GM23248 (cell line): ENCODE data around the gene AK2. TPM values are rescaled to one million over a fixed set of nuclear protein-coding genes. Genes with fewer than 3 reads are reported as not detected.

ENCODE experiments used
- DNase-seq: peaks from one replicate; pipeline ENCODE4 v3.0.0-alpha.2; 2015
- H2AFZ ChIP-seq: fragments of 200-600 bp; sonication (generic); 2 replicates; pipeline ENCODE4 v1.6.1; 2016; ENCODE audit warnings: antibody characterized with exemption
- H3F3A ChIP-seq: fragments of 200-600 bp; sonication (generic); 2 replicates; pipeline ENCODE4 v1.6.1; 2016; ENCODE audit warnings: mild to moderate bottlenecking, antibody characterized with exemption, mixed run types; ENCODE audit not compliant: insufficient read depth
- H3K27ac ChIP-seq: fragments of 200-600 bp; sonication (generic); 2 replicates; pipeline ENCODE4 v1.5.1; 2016; ENCODE audit warnings: mild to moderate bottlenecking
- H3K27me3 ChIP-seq: fragments of 200-600 bp; sonication (generic); replicated peaks from 2 replicates; pipeline ENCODE4 v1.6.1; 2016; ENCODE audit warnings: mild to moderate bottlenecking; ENCODE audit not compliant: insufficient read depth
- H3K36me3 ChIP-seq: fragments of 200-600 bp; sonication (generic); 2 replicates; pipeline ENCODE4 v1.6.1; 2016; ENCODE audit warnings: low read depth, mild to moderate bottlenecking
- H3K4me1 ChIP-seq: fragments of 200-600 bp; sonication (generic); 2 replicates; pipeline ENCODE4 v1.6.1; 2016; ENCODE audit warnings: mild to moderate bottlenecking; ENCODE audit not compliant: insufficient read depth
- H3K4me2 ChIP-seq: fragments of 200-600 bp; sonication (generic); one replicate; pipeline ENCODE4 v1.6.1; 2016; ENCODE audit warnings: mild to moderate bottlenecking; ENCODE audit not compliant: unreplicated experiment
- H3K4me3 ChIP-seq: fragments of 200-600 bp; sonication (generic); 2 replicates; pipeline ENCODE4 v1.5.1; 2016; ENCODE audit warnings: mild to moderate bottlenecking
- H3K79me2 ChIP-seq: fragments of 200-600 bp; sonication (generic); 2 replicates; pipeline ENCODE4 v1.6.1; 2016; ENCODE audit warnings: mild to moderate bottlenecking; ENCODE audit not compliant: insufficient read depth
- H3K9ac ChIP-seq: fragments of 200-600 bp; sonication (generic); 2 replicates; pipeline ENCODE4 v1.6.1; 2016; ENCODE audit warnings: mild to moderate bottlenecking
- H3K9me2 ChIP-seq: fragments of 200-600 bp; sonication (generic); 2 replicates; pipeline ENCODE4 v1.6.1; 2016; ENCODE audit warnings: mixed run types, mild to moderate bottlenecking, moderate library complexity; ENCODE audit not compliant: insufficient read depth
- H3K9me3 ChIP-seq: fragments of 200-600 bp; sonication (generic); one replicate; pipeline ENCODE4 v1.6.1; 2017; ENCODE audit warnings: low read depth
- H4K20me1 ChIP-seq: fragments of 200-600 bp; sonication (generic); 2 replicates; pipeline ENCODE4 v1.6.0; 2016; ENCODE audit not compliant: insufficient read depth
- EZH2 ChIP-seq: fragments of 200-600 bp; sonication (generic); IDR thresholded peaks from 2 replicates; pipeline ENCODE4 v1.6.1; 2018; ENCODE audit warnings: antibody characterized with exemption, mild to moderate bottlenecking; ENCODE audit not compliant: insufficient read depth, poor library complexity, severe bottlenecking
- EZH2phosphoT487 ChIP-seq: fragments of 200-600 bp; sonication (generic); IDR thresholded peaks from 2 replicates; pipeline ENCODE4 v1.6.1; 2018; ENCODE audit warnings: antibody characterized with exemption, moderate library complexity, mild to moderate bottlenecking, low read depth; ENCODE audit not compliant: insufficient read depth
- WGBS, 2 experiments: methylation state at CpG; one replicate each; pipeline ENCODE4 v1.1.6; 2015 to 2017; ENCODE audit warnings: low lambda C conversion rate in 2 of 2, low coverage in 1 of 2; ENCODE audit errors: missing lambda C conversion rate in 2 of 2; 5-methylcytosine and 5-hydroxymethylcytosine counted together
- in situ Hi-C: fragments of 300-500 bp; cut with MboI; formaldehyde crosslinking; loops from 2 replicates; pipeline ENCODE4 v1.15.0; 2020
- polyA plus RNA-seq: library from polyadenylated mRNA; unstranded; fragments of >200 nt; fragmentation: Nextera tagmentation; extraction: Ambion mirVana; gene quantifications from 2 replicates; pipeline ENCODE4 v1.2.1, GENCODE V29; 2016
- total RNA-seq: library from RNA; depleted of rRNA; stranded (reverse); fragments of >200 nt; shearing (Covaris generic); gene quantifications from 2 replicates; pipeline ENCODE4 v1.2.3, GENCODE V29; 2014

Gene AK2
- total and polyA plus RNA-seq, 2 experiments from 2014 or later, result 134 to 179 TPM

DNA sequence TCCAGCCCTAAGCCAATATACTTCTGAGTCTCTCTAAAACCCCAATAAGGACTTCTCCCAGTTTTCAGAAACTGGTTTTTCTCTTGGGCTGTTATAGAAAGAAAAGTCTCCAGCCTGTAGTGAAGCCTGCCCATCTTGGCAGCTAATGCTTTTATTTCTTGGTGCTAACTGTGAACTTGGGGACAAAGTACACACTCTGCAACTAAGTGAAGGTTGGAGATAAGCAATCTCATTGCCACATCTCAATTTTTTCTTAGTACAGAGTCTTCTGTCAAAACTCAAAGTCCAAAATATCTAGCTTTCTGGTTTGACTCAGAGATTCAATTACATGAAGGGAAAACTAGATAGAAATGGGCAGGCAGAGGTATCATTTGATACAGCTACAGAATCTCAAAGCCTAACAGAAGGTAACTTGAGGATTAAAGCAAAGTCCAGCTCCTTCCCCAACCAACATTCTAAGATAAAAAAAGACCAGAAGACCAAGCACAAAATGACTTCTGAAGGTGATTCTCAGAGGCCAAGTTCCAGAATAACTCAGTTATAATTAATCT is 14.0 kb downstream of the AK2 start:
- H3K4me2 ChIP-seq, result no peak overlapping the region
- H3K4me1 ChIP-seq, result no peaks in the 10 kb centered on the region
- H3K27ac ChIP-seq, result no peak overlapping the region
- no peak for DNase-seq
- no peak overlapping the region for H3K4me3 ChIP-seq
- H2AFZ ChIP-seq, result no peak overlapping the region
- no peaks in the 10 kb centered on the region for H3F3A ChIP-seq
- H3K79me2 ChIP-seq, result peaks cover 42% of the 10 kb centered on the region
- in situ Hi-C loops, result no loop called here
- no peak overlapping the region for H3K9ac ChIP-seq
- no peaks in the 10 kb centered on the region for H3K9me2 ChIP-seq
- no peaks in the 10 kb centered on the region for H4K20me1 ChIP-seq
- no peaks in the 10 kb centered on the region for H3K9me3 ChIP-seq
- H3K36me3 ChIP-seq, result peaks cover 40% of the 10 kb centered on the region; the same call in 1 of the 2 replicates
- TF ChIP-seq EZH2phosphoT487 (no peak), EZH2 (no peak)
- no peaks in the 10 kb centered on the region for H3K27me3 ChIP-seq

GRCh38 chr1:33021567-33022431 is 14.9 kb downstream of the AK2 start:
- H3K36me3 ChIP-seq, result peaks cover 40% of the 10 kb centered on the region; the same call in 1 of the 2 replicates
- no peak overlapping the region for H3K4me2 ChIP-seq
- H3K79me2 ChIP-seq, result peaks cover 32% of the 10 kb centered on the region
- H3K4me3 ChIP-seq, result no peak overlapping the region
- H3K9me3 ChIP-seq, result no peaks in the 10 kb centered on the region
- no peaks in the 10 kb centered on the region for H3K9me2 ChIP-seq
- no peaks in the 10 kb centered on the region for H4K20me1 ChIP-seq
- DNase-seq, result no peak
- no peaks in the 10 kb centered on the region for H3K4me1 ChIP-seq
- in situ Hi-C loops, result no loop called here
- no peak overlapping the region for H3K27ac ChIP-seq
- WGBS, 2 experiments, result 72 to 75% methylated on average over 4 of the region's 4 CpGs
- H3K9ac ChIP-seq, result no peak overlapping the region
- no peaks in the 10 kb centered on the region for H3K27me3 ChIP-seq
- H2AFZ ChIP-seq, result no peak overlapping the region
- TF ChIP-seq EZH2phosphoT487 (no peak), EZH2 (no peak)
- H3F3A ChIP-seq, result no peaks in the 10 kb centered on the region

DNA sequence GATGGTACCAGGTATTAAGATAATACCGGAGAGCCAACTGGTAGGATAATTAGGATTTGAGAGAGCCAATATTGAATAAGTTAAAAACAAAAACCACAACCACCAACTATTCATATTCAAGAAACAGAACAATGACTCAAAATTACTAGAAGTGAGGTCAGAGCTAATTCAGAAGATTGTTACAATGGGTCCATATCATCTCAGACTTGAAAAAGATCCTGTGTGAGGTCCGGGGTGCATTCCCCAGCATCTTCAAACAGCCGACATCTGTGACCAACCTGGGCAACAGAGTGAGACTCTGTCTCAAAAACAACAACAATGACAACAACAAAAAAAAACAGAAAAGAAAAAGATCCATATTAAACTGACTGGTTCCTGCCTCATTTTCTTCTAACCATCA is 18.6 kb downstream of the AK2 start:
- no peaks in the 10 kb centered on the region for H3K27me3 ChIP-seq
- no peaks in the 10 kb centered on the region for H3K4me1 ChIP-seq
- no peak for TF ChIP-seq EZH2phosphoT487
- TF ChIP-seq EZH2, result no peak
- no peak overlapping the region for H2AFZ ChIP-seq
- H3K9ac ChIP-seq, result no peak overlapping the region
- in situ Hi-C loops, result no loop called here
- no peak overlapping the region for H3K27ac ChIP-seq
- 77 to 90% methylated on average over 3 of the region's 3 CpGs for WGBS, 2 experiments
- no peak for DNase-seq
- H3K79me2 ChIP-seq, result peaks cover 3% of the 10 kb centered on the region; the same call in 1 of the 2 replicates
- no peaks in the 10 kb centered on the region for H3K9me3 ChIP-seq
- H3F3A ChIP-seq, result no peaks in the 10 kb centered on the region
- H4K20me1 ChIP-seq, result no peaks in the 10 kb centered on the region
- H3K4me2 ChIP-seq, result no peak overlapping the region
- no peak overlapping the region for H3K4me3 ChIP-seq
- peaks cover 45% of the 10 kb centered on the region; the same call in 1 of the 2 replicates for H3K36me3 ChIP-seq
- H3K9me2 ChIP-seq, result no peaks in the 10 kb centered on the region

DNA sequence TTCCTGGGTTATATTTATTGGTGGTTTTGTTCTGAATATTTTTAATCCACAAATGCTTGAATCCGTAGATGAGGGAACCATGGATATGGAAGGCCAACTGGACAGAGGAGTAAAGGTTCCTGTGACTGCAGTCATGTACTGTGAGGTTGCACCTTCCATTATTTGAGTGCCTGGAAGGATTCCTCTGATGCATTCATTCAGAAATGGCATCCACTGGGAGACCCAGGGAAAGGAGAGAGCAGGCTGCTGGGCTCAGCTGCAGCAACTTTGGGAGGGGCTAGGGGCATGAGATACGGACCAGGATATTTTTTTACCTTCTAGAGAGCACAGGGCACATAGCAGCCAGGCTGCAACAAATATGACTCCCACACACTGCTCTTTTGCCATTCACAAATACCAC is 19.5 kb downstream of the AK2 start:
- H3K36me3 ChIP-seq, result peaks cover 52% of the 10 kb centered on the region; the same call in 1 of the 2 replicates
- no peak overlapping the region for H3K4me2 ChIP-seq
- no peaks in the 10 kb centered on the region for H3K4me1 ChIP-seq
- H4K20me1 ChIP-seq, result no peaks in the 10 kb centered on the region
- no peak overlapping the region for H3K9ac ChIP-seq
- TF ChIP-seq EZH2 (no peak), EZH2phosphoT487 (no peak)
- H2AFZ ChIP-seq, result no peak overlapping the region
- no peaks in the 10 kb centered on the region for H3K79me2 ChIP-seq
- no peak overlapping the region for H3K27ac ChIP-seq
- H3K27me3 ChIP-seq, result no peaks in the 10 kb centered on the region
- in situ Hi-C loops, result no loop called here
- WGBS, 2 experiments, result 97 to 100% methylated on average over 2 of the region's 2 CpGs
- no peak for DNase-seq
- H3K4me3 ChIP-seq, result no peak overlapping the region
- H3F3A ChIP-seq, result no peaks in the 10 kb centered on the region
- no peaks in the 10 kb centered on the region for H3K9me3 ChIP-seq
- no peaks in the 10 kb centered on the region for H3K9me2 ChIP-seq

DNA sequence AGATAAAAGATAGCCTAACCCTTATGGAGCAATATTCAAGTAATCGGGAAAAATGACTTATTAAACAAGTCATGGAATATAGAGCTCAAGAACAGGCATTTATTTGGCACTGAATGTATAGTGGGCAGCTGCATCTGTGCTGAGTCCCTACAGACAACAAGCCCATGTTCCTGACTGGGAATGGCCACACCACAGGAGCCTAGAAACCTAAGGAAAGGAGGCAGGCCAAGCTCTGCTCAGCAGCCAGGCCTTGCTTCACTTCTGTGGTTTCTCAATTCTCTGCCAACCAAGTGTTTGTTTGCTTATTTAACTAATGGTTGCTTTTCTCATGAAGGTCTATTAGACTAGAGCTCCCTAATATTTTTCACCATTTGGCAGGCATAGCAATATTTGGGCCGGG is 21.5 kb downstream of the AK2 start:
- H3K27ac ChIP-seq, result no peak overlapping the region
- DNase-seq, result no peak
- H3K9me3 ChIP-seq, result no peaks in the 10 kb centered on the region
- no peaks in the 10 kb centered on the region for H3K79me2 ChIP-seq
- in situ Hi-C loops, result no loop called here
- H3K36me3 ChIP-seq, result peaks cover 38% of the 10 kb centered on the region; the same call in 1 of the 2 replicates
- peaks cover 7% of the 10 kb centered on the region for H3K4me1 ChIP-seq
- no peaks in the 10 kb centered on the region for H3K9me2 ChIP-seq
- H3K4me2 ChIP-seq, result no peak overlapping the region
- TF ChIP-seq EZH2 (no peak), EZH2phosphoT487 (no peak)
- no peaks in the 10 kb centered on the region for H4K20me1 ChIP-seq
- no peak overlapping the region for H3K9ac ChIP-seq
- H3F3A ChIP-seq, result peaks cover 5% of the 10 kb centered on the region; the same call in 1 of the 2 replicates
- no peak overlapping the region for H3K4me3 ChIP-seq
- H2AFZ ChIP-seq, result no peak overlapping the region
- no peaks in the 10 kb centered on the region for H3K27me3 ChIP-seq
- 92 to 93% methylated on average over 2 of the region's 2 CpGs for WGBS, 2 experiments
